Sigmoid colon (tissue), 7 donors: ENCODE measurements around the gene FBXO8. TPM values are rescaled to one million over a fixed set of nuclear protein-coding genes. Genes with fewer than 3 reads are reported as not detected.
A peak's percentile ranks its signal among the peaks of the same experiment; 100 is the strongest.

Experiments used
- DNase-seq: peaks from one replicate; pipeline ENCODE4 v3.0.0-alpha.2; 2019
- H3K27ac ChIP-seq, 4 donors: fragments of 200-600 bp; sonication (generic); one replicate each; pipeline ENCODE4 v1.5.1; 2016 to 2019; ENCODE audit warnings: mild to moderate bottlenecking in 1 of 4
- H3K27me3 ChIP-seq, 3 donors: fragments of 200-600 bp; sonication (generic); one replicate each; pipeline ENCODE4 v1.5.1; 2019; ENCODE audit warnings: mild to moderate bottlenecking in 1 of 3
- H3K36me3 ChIP-seq, 4 donors: fragments of 200-600 bp; sonication (generic); one replicate each; pipeline ENCODE4 v1.5.1; 2016 to 2019
- H3K4me1 ChIP-seq, 4 donors: fragments of 200-600 bp; sonication (generic); one replicate each; pipeline ENCODE4 v1.5.1; 2017 to 2019
- H3K4me3 ChIP-seq, 4 donors: fragments of 200-600 bp; sonication (generic); one replicate each; pipeline ENCODE4 v1.5.1; 2017 to 2019; ENCODE audit warnings: mild to moderate bottlenecking in 2 of 4, moderate library complexity in 1 of 4
- H3K9me3 ChIP-seq, 4 donors: fragments of 200-600 bp in 3 of 4; sonication (generic) in 3 of 4; one replicate each; pipeline versions ENCODE4 v1.5.1 to v1.6.1; 2013 to 2019
- CTCF ChIP-seq, 4 experiments: fragments of 450-650 bp in 3 of 4; fragments of 200-600 bp in 1 of 4; IDR thresholded peaks; one replicate each; pipeline ENCODE4 v1.5.1; 2016 to 2019; ENCODE audit warnings: antibody characterized with exemption in 4 of 4, mild to moderate bottlenecking in 3 of 4, moderate library complexity in 2 of 4
- EP300 ChIP-seq, 4 donors: sonication (generic); formaldehyde crosslinking; IDR thresholded peaks; one replicate each; pipeline ENCODE4 v1.6.1; 2017; ENCODE audit warnings: antibody characterized with exemption in 4 of 4
- POLR2A ChIP-seq, 2 donors: fragments of 450-650 bp; IDR thresholded peaks; one replicate each; pipeline ENCODE4 v1.6.1; 2016; ENCODE audit warnings: antibody characterized with exemption in 2 of 2, mild to moderate bottlenecking in 2 of 2, moderate library complexity in 2 of 2
- POLR2AphosphoS5 ChIP-seq, 4 donors: sonication (generic); formaldehyde crosslinking; IDR thresholded peaks; one replicate each; pipeline ENCODE4 v1.6.1; 2017; ENCODE audit warnings: antibody characterized with exemption in 4 of 4
- WGBS, 2 donors: extraction: QIAGEN DNeasy Blood & Tissue Kit; methylation state at CpG; one replicate each; pipeline ENCODE4 v1.1.7; 2013; 5-methylcytosine and 5-hydroxymethylcytosine counted together
- intact Hi-C: fragments of 100-400 bp; cut with DNase I; formaldehyde crosslinking; loops from one replicate; pipeline ENCODE4 v1.15.1; 2023
- polyA plus RNA-seq, 3 donors: library from polyadenylated mRNA; stranded (reverse); fragments of 200-250 nt; gene quantifications; one replicate each; pipeline ENCODE4 v1.2.3, GENCODE V29; 2013
- total RNA-seq, 4 donors: library from RNA; depleted of rRNA; stranded (reverse); fragments of >200 nt; gene quantifications; one replicate each; pipeline ENCODE4 v1.1.0, GENCODE V29; 2016
- donor health status: healthy with polysubstance abuse.
- donor health status: Bipolar disorder and iron deficiency.
- donor health status: healthy.

Gene FBXO8
- total and polyA plus RNA-seq, 7 donors: 14.5 to 68.8 (median 42.8) TPM

- intact Hi-C loops: loop anchor here (5.0 kb wide), 1 partner anchor 690 kb away; no protein-coding TSS in a partner anchor
- no peaks in the 10 kb centered on the region for H3K27me3 ChIP-seq
- no peak for DNase-seq
Measured at GRCh38 chr4:174212061-174212460, 71.4 kb downstream of the FBXO8 start.

GRCh38 chr4:174211622-174212044 lies 71.8 kb downstream of the FBXO8 start:
- TF ChIP-seq POLR2A (IDR thresholded peaks at IDR 0.05) (no peak), POLR2AphosphoS5 (IDR thresholded peaks at IDR 0.05) (no peak), EP300 (IDR thresholded peaks at IDR 0.05) (no peak), CTCF (IDR thresholded peaks at IDR 0.05) (no peak)
- intact Hi-C loops: loop anchor here (5.0 kb wide), 1 partner anchor 689 kb away; no protein-coding TSS in a partner anchor
- no peaks in the 10 kb centered on the region for H3K9me3 ChIP-seq
- WGBS, 2 donors: 17% methylated on average over 23 of the region's 23 CpGs
- DNase-seq: no peak
- H3K27me3 ChIP-seq: no peaks in the 10 kb centered on the region
- peaks cover 0 to 20% (median 17%) of the 10 kb centered on the region in 4 donors for H3K4me1 ChIP-seq
- H3K27ac ChIP-seq: peak overlapping the region in 3 of 4 donors; percentile 70 to 85 (median 77)
- H3K4me3 ChIP-seq: peak overlapping the region in 3 of 4 donors; percentile 22 to 54 (median 51)
- H3K36me3 ChIP-seq: no peaks in the 10 kb centered on the region

More at GRCh38 chr4:174212061-174212460, 71.4 kb downstream of the FBXO8 start:
- H3K4me1 ChIP-seq: peaks cover 0 to 24% (median 20%) of the 10 kb centered on the region in 4 donors
- 13 to 21% methylated on average over 5 of the region's 5 CpGs for WGBS, 2 donors
- H3K36me3 ChIP-seq: no peaks in the 10 kb centered on the region
- peak overlapping the region in 3 of 4 donors; percentile 70 to 85 (median 77) for H3K27ac ChIP-seq
- H3K4me3 ChIP-seq: peak overlapping the region in 2 of 4 donors; percentile 51 to 54
- H3K9me3 ChIP-seq: no peaks in the 10 kb centered on the region
- TF ChIP-seq EP300 (IDR thresholded peaks at IDR 0.05) (no peak), CTCF (IDR thresholded peaks at IDR 0.05) (no peak), POLR2AphosphoS5 (IDR thresholded peaks at IDR 0.05) (no peak), POLR2A (IDR thresholded peaks at IDR 0.05) (no peak)

- DNase-seq: no peak
- H3K9me3 ChIP-seq: no peaks in the 10 kb centered on the region
- no peaks in the 10 kb centered on the region for H3K27me3 ChIP-seq
- 49 to 55% methylated on average over 6 of the region's 6 CpGs for WGBS, 2 donors
- peak overlapping the region in 3 of 4 donors; percentile 22 to 54 (median 51) for H3K4me3 ChIP-seq
- H3K36me3 ChIP-seq: no peaks in the 10 kb centered on the region
- TF ChIP-seq POLR2A (IDR thresholded peaks at IDR 0.05): no peak
- no peak for TF ChIP-seq EP300 (IDR thresholded peaks at IDR 0.05)
- H3K27ac ChIP-seq: peak overlapping the region in 3 of 4 donors; percentile 70 to 85 (median 77)
- H3K4me1 ChIP-seq: peaks cover 0 to 14% (median 11%) of the 10 kb centered on the region in 4 donors
- intact Hi-C loops: loop anchor here (5.0 kb wide), 1 partner anchor 689 kb away; no protein-coding TSS in a partner anchor
Measured at GRCh38 chr4:174210952-174211490, 72.4 kb downstream of the FBXO8 start.

GRCh38 chr4:174210354-174210753 lies 73.1 kb downstream of the FBXO8 start:
- no peak for DNase-seq
- no peaks in the 10 kb centered on the region for H3K9me3 ChIP-seq
- peak overlapping the region in 3 of 4 donors; percentile 11 to 85 (median 77) for H3K27ac ChIP-seq
- peak overlapping the region in 2 of 4 donors; percentile 51 to 54 for H3K4me3 ChIP-seq
- H3K4me1 ChIP-seq: peaks cover 0 to 7% (median 6%) of the 10 kb centered on the region in 4 donors
- H3K36me3 ChIP-seq: no peaks in the 10 kb centered on the region
- TF ChIP-seq EP300 (IDR thresholded peaks at IDR 0.05) (no peak), CTCF (IDR thresholded peaks at IDR 0.05) (no peak), POLR2AphosphoS5 (IDR thresholded peaks at IDR 0.05) (no peak), POLR2A (IDR thresholded peaks at IDR 0.05) (no peak)
- no peaks in the 10 kb centered on the region for H3K27me3 ChIP-seq
- intact Hi-C loops: loop anchor here (5.0 kb wide), 1 partner anchor 688 kb away; no protein-coding TSS in a partner anchor
- 57 to 61% methylated on average over 2 of the region's 2 CpGs for WGBS, 2 donors

- no peaks in the 10 kb centered on the region for H3K27me3 ChIP-seq
- WGBS, 2 donors: 14 to 33% methylated on average over 1 of the region's 1 CpG
- no peaks in the 10 kb centered on the region for H3K9me3 ChIP-seq
- DNase-seq: no peak
- peaks cover 0 to 6% (median 5%) of the 10 kb centered on the region in 4 donors for H3K4me1 ChIP-seq
- no peaks in the 10 kb centered on the region for H3K36me3 ChIP-seq
- no peak for TF ChIP-seq POLR2A (IDR thresholded peaks at IDR 0.05)
- no peak for TF ChIP-seq CTCF (IDR thresholded peaks at IDR 0.05)
- peak in 1 of 4 donors; percentile 43 for TF ChIP-seq POLR2AphosphoS5 (IDR thresholded peaks at IDR 0.05)
- no peak for TF ChIP-seq EP300 (IDR thresholded peaks at IDR 0.05)
- no peak overlapping the region for H3K4me3 ChIP-seq
- peak overlapping the region in 2 of 4 donors; percentile 77 to 85 for H3K27ac ChIP-seq
- intact Hi-C loops: no loop called here
Measured at GRCh38 chr4:174209341-174209740, 74.1 kb downstream of the FBXO8 start.
